Activated CD4-positive, alpha-beta T cell treated with anti-CD3 and anti-CD28 coated beads, Interleukin-2, Interleukin-6, amounts not matched to agents 100 ng/mL and 50 ng/mL, durations not matched to agents 16 hours and 8 hours (primary cell): ENCODE data around the gene COL5A3.
"Not testable (repeated sequence)": the region's sequence is repeated elsewhere in the genome, so short reads cannot be mapped to it uniquely, and the experiment has no call there.

Experiments
- DNase-seq: peaks from one replicate; pipeline ENCODE4 v3.0.0-alpha.2; 2020

Gene COL5A3

GRCh38 chr19:9968820-9969687 is 41.2 kb downstream of the COL5A3 start:
- no peak for DNase-seq

- DNase-seq = no peak
Measured at GRCh38 chr19:9967326-9967725, 43.0 kb downstream of the COL5A3 start.

GRCh38 chr19:9966448-9966847 is 43.9 kb downstream of the COL5A3 start:
- no peak for DNase-seq

GRCh38 chr19:9966024-9966423 is 44.3 kb downstream of the COL5A3 start:
- DNase-seq = no peak

GRCh38 chr19:9962623-9963290 is 47.5 kb downstream of the COL5A3 start:
- DNase-seq = no peak

GRCh38 chr19:9961103-9961502 is 49.2 kb downstream of the COL5A3 start:
- no peak for DNase-seq

- no peak for DNase-seq
Measured at GRCh38 chr19:9958379-9958821, 51.9 kb downstream of the COL5A3 start.

- DNase-seq = no peak
Measured at GRCh38 chr19:9956956-9957355, 53.3 kb downstream of the COL5A3 start.

GRCh38 chr19:9953802-9954542 is 56.3 kb downstream of the COL5A3 start:
- DNase-seq = no peak

- no peak for DNase-seq
Measured at GRCh38 chr19:9952276-9952675, 58.0 kb downstream of the COL5A3 start.

- no peak for DNase-seq
Measured at GRCh38 chr19:9947441-9947840, 62.9 kb downstream of the COL5A3 start.

GRCh38 chr19:9946528-9947125 is 63.7 kb downstream of the COL5A3 start:
- not testable (repeated sequence) for DNase-seq

GRCh38 chr19:9945319-9945966 is 64.9 kb downstream of the COL5A3 start:
- no peak for DNase-seq

- DNase-seq = no peak
Measured at GRCh38 chr19:9943744-9944143, 66.6 kb downstream of the COL5A3 start.

- DNase-seq = no peak
Measured at GRCh38 chr19:9941671-9942070, 68.6 kb downstream of the COL5A3 start.

GRCh38 chr19:9941231-9941630 is 69.1 kb downstream of the COL5A3 start:
- DNase-seq = no peak

GRCh38 chr19:9940778-9941177 is 69.5 kb downstream of the COL5A3 start:
- DNase-seq = no peak

GRCh38 chr19:9939301-9939913 is 70.9 kb downstream of the COL5A3 start:
- no peak for DNase-seq

- DNase-seq = no peak
Measured at GRCh38 chr19:9937001-9937411, 73.3 kb downstream of the COL5A3 start.

- DNase-seq = no peak
Measured at GRCh38 chr19:9936326-9937000, 73.8 kb downstream of the COL5A3 start, which contains the start of gene OLFM2. OLFM2 (minus strand) TSS chr19:9936515; CDS start chr19:9936366, 149 bp downstream.
